Transverse colon (tissue), 4 donors: Measurements from ENCODE around the gene MCF2L2.

Experiments used
- CTCF ChIP-seq, 5 experiments: fragments of 200-600 bp in 3 of 5; fragments of 450-650 bp in 2 of 5; sonication (generic) in 3 of 5; IDR thresholded peaks; 1 replicate in 2 of 5; 2 replicates in 3 of 5; pipeline ENCODE4 v1.5.1; 2016 to 2017; ENCODE audit warnings: antibody characterized with exemption in 5 of 5, inconsistent platforms in 3 of 5, mild to moderate bottlenecking in 2 of 5, moderate library complexity in 1 of 5
- EP300 ChIP-seq: sonication (generic); formaldehyde crosslinking; IDR thresholded peaks from one replicate; pipeline ENCODE4 v1.6.1; 2017; ENCODE audit warnings: antibody characterized with exemption, low read depth
- POLR2AphosphoS5 ChIP-seq, 3 donors: sonication (generic); formaldehyde crosslinking; IDR thresholded peaks; one replicate each; pipeline ENCODE4 v1.6.1; 2016; ENCODE audit warnings: antibody characterized with exemption in 3 of 3

- TF ChIP-seq POLR2AphosphoS5 (IDR thresholded peaks at IDR 0.05) (no peak), CTCF (IDR thresholded peaks at IDR 0.05) (no peak), EP300 (no peak)
Observed at GRCh38 chr3:183295211-183295610, 133.2 kb downstream of the MCF2L2 start.
